Ishikawa (cell line): ENCODE results near the gene TP73.

Source experiments
- CEBPB ChIP-seq: IDR thresholded peaks from 2 replicates; pipeline ENCODE4 v1.6.1; 2012
- CREB1 ChIP-seq: IDR thresholded peaks from 2 replicates; pipeline ENCODE4 v1.6.1; 2012; ENCODE audit warnings: low read depth
- EGR1 ChIP-seq: IDR thresholded peaks from 2 replicates; pipeline ENCODE4 v1.6.1; 2012
- EP300 ChIP-seq: IDR thresholded peaks from 2 replicates; pipeline ENCODE4 v1.6.1; 2012; ENCODE audit warnings: borderline replicate concordance
- FOXM1 ChIP-seq: IDR thresholded peaks from 2 replicates; pipeline ENCODE4 v1.6.1; 2012; ENCODE audit warnings: low read depth, borderline replicate concordance
- NFIC ChIP-seq: IDR thresholded peaks from 2 replicates; pipeline ENCODE4 v1.6.1; 2012
- RAD21 ChIP-seq: IDR thresholded peaks from 2 replicates; pipeline ENCODE4 v1.6.1; 2012; ENCODE audit warnings: low read depth
- REST ChIP-seq: IDR thresholded peaks from 2 replicates; pipeline ENCODE4 v1.6.1; 2012; ENCODE audit warnings: low read depth, mild to moderate bottlenecking
- TAF1 ChIP-seq: IDR thresholded peaks from 2 replicates; pipeline ENCODE4 v1.6.1; 2012; ENCODE audit warnings: low read depth, mild to moderate bottlenecking
- TCF12 ChIP-seq: IDR thresholded peaks from 2 replicates; pipeline ENCODE4 v1.6.1; 2012; ENCODE audit warnings: low read depth
- TEAD4 ChIP-seq: IDR thresholded peaks from 2 replicates; pipeline ENCODE4 v1.6.1; 2012
- USF1 ChIP-seq: IDR thresholded peaks from 2 replicates; pipeline ENCODE4 v1.6.1; 2012
- YY1 ChIP-seq: IDR thresholded peaks from 2 replicates; pipeline ENCODE4 v1.6.1; 2012; ENCODE audit warnings: low read depth
- ZBTB7A ChIP-seq: IDR thresholded peaks from 2 replicates; pipeline ENCODE4 v1.6.1; 2012; ENCODE audit warnings: low read depth
- TF ChIP-seq, protein P1 (sequence below): IDR thresholded peaks from 2 replicates; pipeline ENCODE4 v1.6.1; 2012

The TP73 gene

GRCh38 chr1:3680488-3681230 lies 28.3 kb downstream of the TP73 start:
- TF ChIP-seq RAD21 (no peak), USF1 (peak; percentile 82)
- TF ChIP-seq, protein P1, sequence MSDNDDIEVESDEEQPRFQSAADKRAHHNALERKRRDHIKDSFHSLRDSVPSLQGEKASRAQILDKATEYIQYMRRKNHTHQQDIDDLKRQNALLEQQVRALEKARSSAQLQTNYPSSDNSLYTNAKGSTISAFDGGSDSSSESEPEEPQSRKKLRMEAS, result 0 out of 2 replicates have a peak, but pooled peaks have one; percentile 29

GRCh38 chr1:3681231-3681897 lies 29.0 kb downstream of the TP73 start:
- no peak for TF ChIP-seq ZBTB7A

- TF ChIP-seq EGR1 (no peak), EP300 (no peak), REST (no peak)
These were observed 29.8 kb downstream of the TP73 start for GRCh38 chr1:3681898-3682806.

DNA sequence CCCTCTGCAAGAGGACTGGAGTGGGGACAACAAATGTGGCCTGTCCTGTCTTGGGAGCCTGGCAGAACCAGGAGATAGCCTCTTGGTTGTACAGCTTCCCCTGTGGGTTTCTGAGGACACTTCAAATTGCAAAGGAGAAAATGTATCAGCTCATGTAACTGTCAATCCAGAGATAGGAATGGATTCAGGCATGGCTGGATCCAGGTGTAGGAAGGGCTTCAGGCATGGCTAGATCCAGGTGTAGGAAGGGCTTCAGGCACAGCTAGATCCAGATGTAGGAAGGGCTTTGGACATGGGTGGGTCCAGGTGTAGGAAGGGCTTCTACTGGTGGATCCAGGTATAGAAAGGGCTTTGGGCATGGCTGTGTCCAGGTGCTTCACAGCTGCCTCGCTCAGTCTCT lies 30.9 kb downstream of the TP73 start:
- TF ChIP-seq, protein P1, result no peak
- no peak for TF ChIP-seq TAF1
- no peak for TF ChIP-seq RAD21

DNA sequence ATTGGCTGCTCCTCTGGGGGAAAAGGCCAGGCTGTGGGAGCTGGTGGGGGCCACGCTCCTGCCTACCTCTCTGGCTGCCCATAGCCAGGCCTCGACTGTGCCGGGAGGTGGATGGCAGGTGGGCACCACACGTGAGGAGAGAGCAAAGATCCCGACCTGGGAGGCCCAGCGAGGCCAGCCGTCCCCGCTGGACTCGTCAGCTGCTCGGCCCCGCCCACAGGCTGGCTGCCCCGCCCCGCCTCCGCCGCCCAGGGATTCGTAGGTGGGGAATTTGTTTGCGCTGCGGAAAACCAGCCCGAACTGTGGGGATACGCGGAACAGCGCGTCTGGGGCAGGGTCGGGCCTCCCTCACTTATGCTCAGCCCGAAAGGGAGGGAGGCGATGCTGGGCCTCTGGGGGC lies 31.7 kb downstream of the TP73 start:
- TF ChIP-seq ZBTB7A (no peak), USF1 (no peak), TEAD4 (no peak), TCF12 (no peak), YY1 (no peak), REST (no peak), EP300 (no peak), FOXM1 (no peak)

DNA sequence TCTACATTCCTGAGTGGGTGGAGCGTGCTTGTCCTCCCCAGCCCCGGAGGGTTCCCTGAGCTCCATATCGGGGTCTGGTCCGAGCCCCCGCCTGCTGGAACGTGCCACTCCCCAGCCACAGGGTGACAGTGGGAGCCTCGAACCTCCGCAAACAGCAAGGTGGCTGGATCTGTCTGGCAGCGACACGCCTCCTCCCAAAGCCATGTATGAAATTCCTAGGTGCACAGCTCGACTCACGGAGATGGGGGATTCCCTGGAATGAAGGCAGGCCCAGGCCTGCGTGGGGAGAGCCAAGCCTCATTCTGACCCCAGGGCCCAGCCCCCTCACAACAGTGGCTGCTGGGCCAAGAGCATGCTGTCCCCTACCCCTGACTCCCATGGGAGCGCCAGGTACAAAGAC lies 32.9 kb downstream of the TP73 start:
- TF ChIP-seq TEAD4 (no peak), EP300 (no peak), TAF1 (no peak), NFIC (no peak), RAD21 (no peak), ZBTB7A (no peak), TCF12 (no peak), CREB1 (no peak), FOXM1 (no peak)

GRCh38 chr1:3685906-3686305 lies 33.6 kb downstream of the TP73 start:
- TF ChIP-seq USF1 (no peak), TEAD4 (no peak), FOXM1 (no peak), ZBTB7A (no peak), NFIC (no peak), EP300 (no peak), CREB1 (no peak), TAF1 (no peak), RAD21 (no peak), YY1 (no peak), CEBPB (no peak), TCF12 (no peak), REST (no peak), EGR1 (no peak)
- TF ChIP-seq, protein P1, result no peak
